CD4-positive, alpha-beta T cell treated with Interferon alpha-2 for 1 hour (primary cell): ENCODE results near the gene ERCC1.
"Not testable (repeated sequence)": the region's sequence is repeated elsewhere in the genome, so short reads cannot be mapped to it uniquely, and the experiment has no call there.

Experiments used
- DNase-seq, 2 donors: peaks; one replicate each; pipeline ENCODE4 v3.0.0-alpha.2; 2020 to 2022

ERCC1 gene

DNA sequence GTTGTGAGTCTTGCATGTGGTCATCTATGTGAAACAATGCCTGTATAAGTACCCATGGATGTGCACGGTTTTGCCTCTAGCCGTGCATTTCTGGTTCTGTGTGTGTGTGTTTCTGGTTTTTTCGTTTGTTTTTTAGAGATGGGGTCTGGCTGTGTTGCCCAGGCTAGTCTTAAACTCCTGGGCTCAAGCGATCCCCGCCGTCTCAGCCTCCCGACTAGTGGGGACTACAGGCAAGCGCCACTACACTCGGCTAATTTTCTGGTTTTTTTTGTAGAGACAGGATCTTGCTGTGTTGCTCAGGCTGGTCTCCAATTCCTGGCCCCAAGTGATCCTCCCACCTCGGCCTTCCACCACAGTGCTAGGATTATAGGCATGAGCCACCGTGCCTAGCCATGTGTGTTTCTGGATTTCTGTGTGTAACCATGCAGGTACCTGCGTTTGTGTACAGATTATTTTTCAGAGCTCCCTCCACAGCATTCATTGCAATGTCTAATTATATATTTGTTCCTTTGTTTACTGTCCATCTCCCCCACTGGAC lies 28.2 kb upstream of the ERCC1 start:
- DNase-seq: no peak

DNA sequence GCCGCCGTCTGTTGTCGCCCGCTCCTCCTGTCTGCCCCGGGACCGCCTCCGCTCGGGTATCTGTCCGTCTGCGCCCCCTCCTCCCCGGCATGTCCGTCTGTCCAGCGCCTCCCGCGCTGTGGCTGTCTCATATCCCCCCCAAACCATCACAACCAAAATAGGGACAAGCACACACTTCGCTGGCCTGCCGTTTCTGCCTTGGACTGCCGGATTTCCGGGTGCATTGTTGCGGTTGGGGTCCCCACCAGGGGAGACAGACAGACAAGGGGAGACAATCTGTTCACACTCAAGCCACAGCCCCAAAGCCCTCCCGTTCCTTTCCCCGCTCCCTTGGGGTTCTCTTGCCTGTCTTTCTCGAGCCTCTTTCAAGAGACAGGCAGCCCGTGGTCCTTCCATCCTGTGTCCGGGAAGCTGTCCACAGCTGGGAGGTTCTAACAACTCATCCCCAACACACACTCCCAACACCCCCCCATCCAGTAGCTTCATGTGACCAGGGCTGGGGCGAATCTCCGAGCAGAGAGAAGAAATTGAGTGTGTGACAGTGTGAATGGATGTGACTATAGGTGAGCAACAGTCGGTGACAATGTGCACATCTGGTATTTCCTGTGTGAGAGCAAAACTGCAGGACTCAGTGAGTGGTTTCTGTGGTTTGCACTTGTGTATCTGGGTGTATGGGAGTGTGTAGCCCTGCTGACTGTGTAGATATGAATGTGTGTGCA lies 27.6 kb upstream of the ERCC1 start:
- DNase-seq: peak; percentile 76 to 86

DNA sequence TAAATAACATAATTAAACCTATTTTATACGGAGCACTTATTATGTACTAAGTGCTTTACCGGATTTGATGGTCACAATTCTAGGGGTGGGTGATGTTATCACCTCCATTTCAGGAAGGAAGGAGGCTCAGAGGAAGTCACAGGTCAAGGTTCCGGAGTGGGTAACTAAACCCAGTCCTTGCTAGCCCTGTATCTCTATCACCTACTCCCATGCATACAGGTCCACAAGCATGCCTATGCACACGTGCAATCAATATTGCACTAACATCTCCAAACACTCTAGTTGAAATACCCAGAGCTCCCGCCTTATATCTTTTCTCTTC lies 26.3 kb upstream of the ERCC1 start:
- DNase-seq: peak; percentile 62 to 82

DNA sequence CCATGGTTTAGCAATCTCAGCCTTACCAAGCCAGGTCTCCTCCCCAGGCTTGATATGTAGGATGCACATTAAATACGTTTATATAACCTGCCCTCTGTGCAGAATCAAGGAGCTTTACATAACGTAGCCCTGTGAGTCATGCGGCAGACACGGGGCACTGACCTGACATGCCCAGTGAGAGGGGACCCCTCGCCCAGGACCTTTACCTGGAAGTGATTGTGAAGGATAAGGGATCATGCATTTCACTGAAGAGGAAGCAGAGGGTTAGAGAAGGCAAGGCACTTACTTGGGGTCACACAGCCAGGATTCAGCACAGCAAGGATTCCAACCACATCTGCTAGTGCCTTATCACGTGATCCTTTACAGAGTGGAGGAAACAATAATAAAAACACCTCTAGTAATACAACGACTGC lies 25.2 kb upstream of the ERCC1 start:
- DNase-seq: no peak

DNA sequence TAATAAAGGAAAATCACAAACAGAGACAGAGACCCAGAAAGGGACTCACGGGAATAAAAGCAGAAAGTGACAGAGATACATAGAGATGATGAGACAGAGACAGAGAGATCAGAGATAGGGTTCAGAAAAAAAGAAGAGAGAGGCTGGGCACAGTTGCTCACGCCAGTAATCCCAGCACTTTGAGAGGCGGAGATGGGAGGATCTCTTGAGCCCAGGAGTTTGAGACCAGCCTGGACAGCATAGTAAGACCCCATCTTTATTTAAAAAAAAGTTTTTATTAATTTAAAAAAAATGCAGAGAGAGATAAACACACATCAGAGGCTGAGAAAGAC lies 24.7 kb upstream of the ERCC1 start:
- DNase-seq: no peak

DNA sequence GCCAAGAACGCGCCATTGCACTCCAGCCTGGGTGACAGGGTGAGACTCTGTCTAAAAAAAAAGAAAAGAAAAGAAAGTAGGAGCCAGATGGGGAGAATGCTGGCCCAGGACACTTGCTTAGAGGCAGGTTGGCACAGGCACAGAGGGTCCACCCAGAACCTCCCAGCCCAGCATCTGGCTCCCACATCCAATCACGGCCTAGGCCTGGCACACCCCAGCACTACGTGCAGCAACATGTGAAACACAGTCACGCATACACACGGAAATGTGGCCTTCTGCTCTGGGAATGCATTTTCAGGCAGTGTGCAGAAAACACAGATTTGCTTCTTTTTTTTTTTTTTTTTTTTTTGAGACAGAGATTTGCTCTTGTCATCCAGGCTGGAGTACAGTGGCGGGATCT lies 23.2 kb upstream of the ERCC1 start:
- no peak for DNase-seq

DNA sequence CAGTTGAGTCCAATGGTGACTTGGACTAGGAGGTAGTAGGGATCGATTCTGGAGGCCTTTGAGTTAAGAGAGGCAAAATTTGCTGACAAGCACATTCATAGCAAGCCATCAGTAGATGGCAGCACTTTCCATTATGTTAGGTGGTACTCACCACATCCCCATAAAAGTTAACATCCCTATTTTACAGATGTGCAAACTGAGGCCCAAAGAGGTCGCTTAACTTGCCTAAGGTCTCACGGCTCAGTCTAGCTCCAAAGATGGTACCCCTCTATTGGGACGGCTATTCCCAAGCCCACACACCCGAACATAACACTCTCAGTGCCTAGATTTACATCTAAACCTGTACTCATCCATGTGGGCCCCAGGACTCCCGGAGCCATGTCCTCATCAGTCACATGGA lies 22.6 kb upstream of the ERCC1 start:
- DNase-seq: peak in 1 of 2 donors; percentile 60

DNA sequence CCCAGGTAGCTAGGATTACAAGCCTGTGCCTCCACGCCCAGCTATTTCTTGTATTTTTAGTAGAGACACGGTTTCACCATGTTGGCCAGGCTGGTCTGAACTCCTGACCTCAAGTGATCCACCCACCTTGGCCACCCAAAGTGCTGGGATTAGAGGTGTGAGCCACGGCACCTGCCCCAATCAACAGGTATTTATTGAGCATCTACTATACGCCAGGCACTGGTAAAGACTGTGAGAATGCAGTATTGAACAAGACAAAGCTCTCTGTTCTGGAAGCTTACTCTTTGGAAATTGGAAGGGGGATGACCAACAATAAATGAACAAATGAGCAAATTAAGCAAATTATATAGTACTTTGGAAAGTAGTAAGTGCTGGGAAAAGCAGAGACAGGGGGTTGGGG lies 21.4 kb upstream of the ERCC1 start:
- no peak for DNase-seq

DNA sequence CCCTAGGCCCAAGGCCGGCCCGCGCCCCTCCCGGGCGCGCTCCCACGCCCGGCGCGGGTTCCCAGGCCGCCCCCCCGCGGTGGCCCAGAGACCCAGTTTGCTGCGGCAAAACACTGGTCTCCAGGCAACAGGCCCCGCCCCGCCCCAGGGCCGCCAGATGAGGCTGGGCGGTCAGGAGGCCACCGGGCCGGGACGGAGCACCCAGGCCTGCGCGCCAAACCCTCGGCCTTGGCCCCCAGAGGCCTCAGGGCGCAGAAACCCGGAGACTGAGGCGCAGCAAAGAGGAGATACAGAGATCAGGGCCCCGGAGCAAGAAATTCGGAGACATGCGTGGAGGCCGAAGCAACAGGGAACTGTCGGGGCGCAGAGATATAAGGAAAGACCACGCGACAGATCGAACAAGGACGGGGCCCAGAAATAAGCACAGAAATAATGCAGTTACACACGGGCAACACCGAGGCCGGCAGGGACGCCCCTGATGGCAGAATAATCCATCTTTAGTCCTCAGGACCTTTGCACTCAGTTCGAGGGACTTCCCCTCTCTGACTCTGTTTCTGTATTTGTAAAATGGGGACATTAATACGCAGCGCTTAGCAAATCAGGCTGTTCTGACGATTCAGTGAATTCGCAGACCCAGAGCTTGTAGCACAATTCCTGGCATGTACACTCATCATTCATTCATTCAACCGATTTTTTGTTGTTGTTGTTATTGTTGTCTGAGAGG lies 20.8 kb upstream of the ERCC1 start:
- DNase-seq: peak; percentile 91

DNA sequence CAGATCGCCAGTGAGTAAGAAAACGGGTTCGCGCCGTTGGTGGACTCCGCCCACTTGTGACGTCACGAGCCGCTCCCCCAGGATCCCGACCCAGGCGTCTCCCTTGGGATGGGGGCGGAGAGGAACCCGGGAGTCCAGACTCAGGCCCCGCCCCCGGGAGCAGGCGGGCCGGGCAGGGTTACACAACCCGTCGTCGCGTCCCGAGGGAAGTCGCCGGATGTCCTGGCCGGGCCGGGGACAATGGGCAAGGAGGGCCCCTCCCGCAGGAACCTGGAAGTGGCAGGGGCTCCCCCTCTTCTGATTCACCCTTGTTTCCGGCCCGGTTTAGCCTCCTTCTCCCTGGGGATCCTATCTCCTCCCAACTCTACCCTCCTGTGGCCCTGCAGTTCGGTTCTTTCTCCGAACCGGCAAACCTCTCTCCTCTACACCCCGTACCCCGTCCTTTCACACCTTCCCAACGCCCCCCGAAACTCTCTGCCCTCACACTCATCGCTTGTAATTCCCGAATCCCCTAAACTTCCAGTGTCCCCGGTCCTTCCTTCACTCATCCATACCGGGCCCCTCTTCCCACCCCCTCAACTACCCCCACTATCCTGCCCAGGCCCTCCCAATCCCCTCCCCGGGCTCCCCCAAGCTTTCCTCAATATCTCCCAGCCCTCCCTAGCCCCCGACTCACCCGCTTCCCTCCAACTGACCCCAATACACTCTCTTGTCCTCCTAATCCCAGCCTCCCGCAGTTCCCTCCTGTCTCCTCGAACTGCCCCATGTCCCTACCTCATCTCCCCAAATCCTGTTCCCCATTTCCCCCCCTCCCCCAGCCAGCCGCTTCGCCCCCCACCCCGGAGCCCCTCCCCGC lies 20.0 kb upstream of the ERCC1 start:
- peak; percentile 71 to 77 for DNase-seq

DNA sequence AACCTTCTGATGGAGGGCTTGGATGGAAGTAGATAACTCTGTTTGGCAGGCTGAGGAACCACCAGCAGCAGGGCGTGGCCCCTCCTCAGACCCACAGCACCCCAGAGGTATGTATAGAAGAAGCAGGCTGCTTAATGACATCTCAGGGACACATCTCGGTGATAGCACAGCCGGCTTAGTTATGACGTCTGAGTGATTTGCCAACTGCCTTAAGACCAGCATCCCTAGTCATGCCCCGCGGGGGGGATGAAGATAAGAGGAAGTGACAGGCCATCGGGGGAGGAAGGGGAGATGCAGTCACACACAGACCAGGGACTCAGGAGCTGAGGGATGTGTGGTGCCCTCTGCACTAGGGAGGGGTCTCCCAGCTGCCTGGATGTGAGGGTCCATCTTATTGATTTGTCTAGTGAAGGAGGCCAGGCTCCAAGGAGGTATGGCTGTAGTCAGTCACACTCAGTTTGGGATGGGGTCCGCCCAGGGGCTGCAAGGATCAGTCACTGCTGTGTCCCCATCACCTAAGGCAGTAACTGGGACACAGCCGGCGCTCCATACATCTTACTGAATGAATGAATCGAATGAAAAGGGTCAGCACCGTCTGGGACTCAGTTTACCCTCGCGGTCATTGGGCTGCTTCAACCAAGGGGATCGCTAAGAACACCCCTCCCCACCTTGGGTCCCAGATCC lies 19.2 kb upstream of the ERCC1 start:
- peak; percentile 70 to 88 for DNase-seq

DNA sequence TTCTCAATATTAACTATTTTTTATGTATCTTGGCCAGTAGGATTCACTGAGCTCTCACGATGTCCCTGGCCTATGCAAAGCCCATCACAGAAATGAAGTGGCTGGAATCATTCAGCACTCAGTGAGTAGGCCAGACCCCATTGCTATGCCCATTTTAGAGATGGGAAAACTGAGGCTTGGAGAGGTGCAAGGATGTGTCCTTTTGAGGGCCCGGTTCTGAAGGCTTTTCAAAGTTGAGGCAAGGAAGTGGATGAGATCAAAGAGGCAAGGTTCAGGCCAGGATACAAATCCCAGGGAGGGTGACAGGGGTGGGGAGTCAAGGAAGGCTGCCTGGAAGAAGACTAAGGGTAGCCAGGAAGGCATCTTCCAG lies 18.7 kb upstream of the ERCC1 start:
- no peak for DNase-seq

DNA sequence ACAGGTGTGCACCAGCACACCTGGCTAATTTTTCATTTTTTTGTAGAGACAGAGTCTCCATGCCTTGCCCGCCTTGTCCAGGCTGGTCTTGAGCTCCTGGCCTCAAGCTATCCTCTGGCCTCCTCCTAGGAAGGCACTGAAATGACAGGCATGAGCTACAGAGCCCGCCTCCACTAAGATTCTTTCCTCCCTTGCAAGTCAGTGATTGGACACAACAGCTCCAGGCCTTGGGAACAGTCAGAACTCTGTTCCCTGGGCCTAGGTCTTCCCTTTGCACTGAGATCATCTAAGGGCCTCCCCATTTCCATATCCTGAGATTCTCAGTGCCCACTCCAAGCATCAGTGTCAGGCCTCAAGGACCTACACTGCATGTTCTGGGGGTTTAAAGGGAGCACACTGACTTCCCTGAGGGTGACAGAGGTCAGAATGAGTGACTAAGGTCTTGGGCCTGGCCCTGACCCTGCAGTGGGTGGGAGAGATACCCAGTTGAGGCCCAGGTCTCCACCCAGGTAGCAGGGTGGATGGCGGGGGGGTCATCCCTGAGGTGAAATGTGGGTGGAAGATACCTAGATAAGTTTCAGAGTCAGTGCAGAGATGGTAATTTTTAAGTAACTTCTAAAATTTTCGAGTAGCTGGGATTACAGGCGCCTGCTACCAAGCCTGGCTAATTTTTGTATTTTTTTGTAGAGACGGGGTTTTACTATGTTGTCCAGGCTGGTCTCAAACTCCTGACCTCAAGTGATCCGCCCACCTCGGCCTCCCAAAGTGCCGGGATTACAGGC lies 17.3 kb upstream of the ERCC1 start:
- no peak for DNase-seq

DNA sequence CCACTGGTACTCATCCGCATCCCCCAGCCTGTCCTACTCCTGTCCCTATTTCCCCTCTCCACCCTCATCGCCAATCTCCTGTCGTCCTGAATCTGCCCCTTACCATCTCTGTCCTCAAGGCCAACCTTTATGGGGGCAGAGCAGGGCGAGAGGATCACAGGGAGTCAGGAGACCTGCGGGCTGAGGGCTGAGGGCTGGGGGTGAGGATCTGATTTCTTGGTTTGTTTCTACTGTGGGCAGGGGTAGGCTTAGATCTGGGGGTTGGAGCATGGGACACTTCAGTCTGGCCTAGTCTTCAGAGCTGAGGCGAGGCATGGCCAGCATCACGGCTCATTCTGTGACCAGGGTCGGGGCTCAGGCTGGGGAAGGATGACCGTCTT lies 16.5 kb upstream of the ERCC1 start:
- DNase-seq: no peak

DNA sequence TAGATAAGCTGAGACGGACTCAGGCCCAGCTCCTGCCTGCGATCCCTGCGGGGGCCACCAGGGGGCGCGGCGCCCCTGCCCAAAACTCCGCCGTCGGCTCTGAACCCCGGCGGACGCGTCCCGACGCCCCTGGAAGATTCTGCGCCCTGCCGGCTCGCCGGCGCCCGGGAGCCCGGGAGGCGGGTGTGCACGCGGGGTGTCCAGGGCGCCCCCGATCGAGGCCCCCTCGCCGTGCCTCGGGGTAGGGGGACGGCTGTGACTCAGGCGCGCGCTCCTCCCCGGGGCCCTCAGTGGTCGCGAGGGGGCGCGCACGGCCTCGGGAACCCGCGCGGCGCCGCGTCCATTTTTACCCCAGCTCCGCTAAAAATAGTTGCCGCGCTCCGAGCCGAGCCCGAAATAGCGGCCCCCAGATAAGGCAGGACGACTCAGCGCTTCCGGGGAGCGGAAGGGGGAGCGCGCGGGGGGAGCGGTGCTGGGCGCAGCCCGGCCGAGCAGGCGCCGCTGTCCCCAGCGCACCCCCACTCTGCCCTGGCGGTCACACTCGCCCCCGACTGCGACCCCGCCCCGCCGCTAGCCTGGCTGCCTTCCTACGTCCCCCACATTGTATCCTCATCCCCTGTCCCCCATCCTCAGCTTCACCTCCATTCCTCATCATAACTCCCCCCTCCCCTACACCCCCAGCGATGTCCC lies 16.0 kb upstream of the ERCC1 start:
- peak; percentile 87 to 91 for DNase-seq

DNA sequence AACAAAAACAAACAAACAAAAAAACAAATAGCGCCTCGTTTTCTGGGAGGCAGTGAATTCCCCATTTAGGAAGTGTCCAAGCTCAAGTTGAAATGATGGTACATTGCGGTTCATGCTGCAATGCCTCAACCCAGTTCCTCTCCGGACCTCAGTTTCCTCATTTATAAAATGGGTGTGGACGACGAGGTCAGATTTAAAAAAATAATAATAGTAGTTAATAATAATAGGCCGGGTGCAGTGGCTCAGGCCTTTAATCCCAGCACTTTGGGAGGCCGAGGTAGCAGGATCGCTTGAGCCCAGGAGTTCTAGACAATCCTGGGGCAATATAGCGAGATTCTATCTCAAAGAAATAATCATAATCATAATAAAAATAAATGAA lies 15.5 kb upstream of the ERCC1 start:
- no peak for DNase-seq

DNA sequence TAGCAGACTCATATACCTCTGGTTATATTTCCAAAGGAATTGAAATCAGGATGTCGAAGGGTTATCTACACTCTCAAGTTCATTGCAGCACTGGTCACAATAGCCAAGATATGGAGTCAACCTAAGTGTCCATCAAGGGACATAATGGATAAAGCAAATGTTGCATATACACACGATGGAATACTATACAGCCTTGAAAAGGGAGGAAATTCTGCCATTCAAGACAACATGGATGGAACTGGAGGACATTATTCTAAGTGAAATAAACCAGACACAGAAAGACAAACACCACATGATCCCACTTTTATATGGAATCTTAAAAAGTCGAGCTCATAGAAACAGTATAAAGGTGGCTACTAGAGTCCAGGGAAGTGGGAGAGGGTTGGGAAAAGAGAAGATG lies 13.6 kb upstream of the ERCC1 start:
- DNase-seq: no peak

DNA sequence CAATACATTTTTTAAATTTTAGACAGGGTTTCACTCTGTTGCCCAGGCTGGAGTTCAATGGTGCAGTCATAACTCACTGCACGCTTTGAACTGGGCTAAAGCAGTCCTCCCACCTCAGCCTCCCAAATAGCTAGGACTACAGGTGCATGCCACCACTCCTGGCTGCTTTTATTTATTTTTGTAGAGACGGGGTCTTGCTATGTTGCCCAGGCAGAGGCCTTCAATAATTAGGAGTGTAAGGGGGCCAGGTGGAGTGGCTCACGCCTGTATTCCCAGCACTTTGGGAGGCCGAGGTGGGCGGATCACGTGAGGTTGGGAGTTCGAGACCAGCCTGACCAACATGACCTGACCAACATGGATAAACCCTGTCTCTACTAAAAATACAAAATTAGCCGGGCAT lies 8.8 kb upstream of the ERCC1 start:
- not testable (repeated sequence) for DNase-seq

DNA sequence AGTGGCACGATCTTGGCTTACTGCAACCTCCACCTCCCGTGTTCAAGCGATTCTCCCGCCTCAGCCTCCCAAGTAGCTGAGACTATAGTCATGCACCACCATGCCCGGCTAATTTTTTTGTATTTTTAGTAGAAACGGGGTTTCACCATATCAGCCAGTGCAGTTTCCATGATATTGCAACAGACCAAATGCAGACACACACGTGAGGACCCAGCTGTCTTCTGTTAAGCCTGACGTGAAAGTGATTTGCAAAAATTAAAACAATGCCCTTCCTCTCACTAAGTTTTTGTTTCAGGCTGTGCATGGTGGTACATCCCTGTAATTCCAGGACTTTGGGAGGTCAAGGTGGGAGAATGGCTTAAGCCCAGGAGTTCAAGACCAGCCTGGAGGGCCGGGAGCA lies 7.3 kb upstream of the ERCC1 start:
- DNase-seq: not testable (repeated sequence)

DNA sequence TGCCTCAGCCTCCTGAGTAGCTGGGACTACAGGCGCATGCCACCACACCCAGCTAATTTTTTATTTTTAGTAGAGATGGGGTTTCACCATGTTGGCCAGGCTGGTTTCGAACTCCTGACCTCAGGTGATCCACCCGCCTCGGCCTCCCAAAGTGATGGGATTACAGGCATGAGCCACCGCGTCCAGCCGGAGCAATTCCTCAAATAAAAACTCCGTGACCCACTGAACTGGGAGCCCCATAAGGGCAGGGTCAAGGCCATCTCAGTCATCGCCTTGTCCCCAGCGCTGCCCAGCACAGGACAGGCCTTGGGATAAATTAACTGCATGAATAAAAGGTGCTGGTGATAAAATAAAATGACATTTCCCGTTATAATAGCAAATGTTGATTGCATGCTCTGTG lies 6.2 kb upstream of the ERCC1 start:
- DNase-seq: not testable (repeated sequence)

DNA sequence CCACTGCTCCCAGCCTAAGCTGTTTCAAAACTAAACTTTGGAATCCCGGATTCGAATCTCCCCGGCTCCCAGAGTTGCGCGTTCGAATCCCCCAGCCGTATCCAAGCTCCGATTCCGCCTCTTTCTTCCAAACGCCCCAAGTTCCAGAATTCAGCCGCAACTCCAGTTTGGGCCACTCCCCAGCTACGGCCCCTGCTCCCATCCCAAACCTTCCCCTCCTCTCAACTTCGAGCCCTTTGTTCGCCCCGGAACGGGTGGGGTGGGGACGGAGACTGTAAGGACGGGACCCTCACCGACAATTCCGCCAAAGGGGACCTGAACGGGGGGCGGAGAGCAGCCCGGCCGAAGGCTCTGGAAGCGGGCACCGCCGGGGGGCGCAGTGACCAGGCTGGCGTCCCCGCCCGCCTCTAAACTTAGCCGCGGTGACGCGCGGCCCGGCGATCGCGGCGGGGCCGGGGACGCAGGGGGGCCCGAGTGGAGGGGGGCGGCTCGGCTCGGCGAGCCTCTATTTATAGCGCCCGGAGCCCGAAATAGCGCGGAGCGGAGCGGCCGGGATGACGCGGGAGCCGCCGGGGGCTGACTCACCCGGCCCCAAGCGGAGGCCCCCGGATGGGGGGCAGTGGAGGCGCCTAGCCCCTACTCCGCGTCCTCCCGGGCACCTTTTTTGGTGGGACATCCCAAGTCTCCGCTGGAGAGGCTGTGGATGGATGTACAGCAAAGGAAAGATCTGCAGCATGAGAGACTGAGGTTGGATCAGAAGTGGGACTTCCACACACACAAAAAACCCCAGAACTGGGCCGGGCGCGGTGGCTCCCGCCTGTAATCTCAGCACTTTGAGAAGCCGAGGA lies 4.9 kb upstream of the ERCC1 start:
- DNase-seq: peak in 1 of 2 donors; percentile 28
